H1 (cell line): ENCODE measurements around the gene NGEF. TPM values are rescaled to one million over a fixed set of nuclear protein-coding genes. Genes with fewer than 3 reads are reported as not detected.

Experiments
- CTCF ChIA-PET: fragments of 300-600 bp; sonication (Branson Sonifier 250); formaldehyde crosslinking; loops from one replicate; lab custom pipeline; 2021; ENCODE audit not compliant: partially characterized antibody; lab: Charles Lee
- POLR2A ChIA-PET: fragments of 300-600 bp; sonication (Branson Sonifier 250); formaldehyde crosslinking; loops from one replicate; lab custom pipeline; 2021; ENCODE audit warnings: inconsistent platforms; ENCODE audit not compliant: partially characterized antibody; lab: Charles Lee
- DNase-seq, 2 experiments: peaks; one replicate each; pipeline versions ENCODE4 v3.0.0 to v3.0.0-alpha.2; 2010 to 2022; ENCODE audit warnings: low spot score in 2 of 2, low read depth in 1 of 2, mixed read lengths in 1 of 2
- FAIRE-seq: peaks from 2 replicates; lab custom pipeline; 2011; peaks lifted over from hg19 to GRCh38; lab: Jason Lieb, UNC
- H2AFZ ChIP-seq: 2 replicates; pipeline ENCODE4 v1.8.1; 2012; ENCODE audit warnings: low read length, inconsistent platforms
- H2AK5ac ChIP-seq: 2 replicates; pipeline ENCODE4 v1.6.1; 2013; ENCODE audit warnings: low read depth, low read length
- H2BK120ac ChIP-seq: replicated peaks from 2 replicates; pipeline ENCODE3; 2013; ENCODE audit warnings: low read depth, low read length, inconsistent platforms
- H2BK12ac ChIP-seq: 2 replicates; pipeline ENCODE4 v1.6.1; 2013; ENCODE audit warnings: low read depth, low read length
- H2BK15ac ChIP-seq: 2 replicates; pipeline ENCODE4 v1.6.1; 2013; ENCODE audit warnings: low read length
- H2BK20ac ChIP-seq: 2 replicates; pipeline ENCODE4 v1.6.1; 2013; ENCODE audit warnings: low read length
- H2BK5ac ChIP-seq: 2 replicates; pipeline ENCODE4 v1.6.1; 2013; ENCODE audit warnings: low read depth, low read length
- H3K14ac ChIP-seq: 2 replicates; pipeline ENCODE4 v1.6.1; 2013; ENCODE audit warnings: inconsistent platforms; ENCODE audit not compliant: insufficient read length
- H3K18ac ChIP-seq: 2 replicates; pipeline ENCODE4 v1.6.1; 2013; ENCODE audit warnings: low read length; ENCODE audit errors: extremely low read depth
- H3K23ac ChIP-seq: 2 replicates; pipeline ENCODE4 v1.6.1; 2013; ENCODE audit warnings: inconsistent platforms; ENCODE audit not compliant: insufficient read length
- H3K23me2 ChIP-seq: 2 replicates; pipeline ENCODE4 v1.6.1; 2013; ENCODE audit warnings: low read depth, low read length
- H3K27ac ChIP-seq: 2 replicates; pipeline ENCODE4 v1.6.1; 2011; ENCODE audit warnings: low read depth, low read length, inconsistent platforms
- H3K27me3 ChIP-seq, 4 experiments: replicated peaks in 1 of 4; 1 replicate in 1 of 4; 2 replicates in 3 of 4; pipeline versions ENCODE4 v1.6.1 to v1.8.1; 2011 to 2013; ENCODE audit warnings: low read length in 3 of 4, mild to moderate bottlenecking in 3 of 4, inconsistent platforms in 2 of 4, mixed read lengths in 2 of 4, moderate library complexity in 1 of 4; ENCODE audit not compliant: control insufficient read depth in 3 of 4, insufficient read depth in 3 of 4; ENCODE audit errors: extremely low read depth in 1 of 4
- H3K36me3 ChIP-seq, 4 experiments: 2 replicates each; pipeline versions ENCODE4 v1.6.1 to v1.8.1; 2011 to 2013; ENCODE audit warnings: mild to moderate bottlenecking in 4 of 4, low read length in 3 of 4, moderate library complexity in 2 of 4, control low read depth in 1 of 4, inconsistent platforms in 1 of 4; ENCODE audit not compliant: insufficient read depth in 4 of 4, control insufficient read depth in 2 of 4
- H3K4ac ChIP-seq: replicated peaks from 2 replicates; pipeline ENCODE3; 2013; ENCODE audit warnings: low read length, low read depth, mixed read lengths, inconsistent platforms; ENCODE audit not compliant: insufficient read length
- H3K4me1 ChIP-seq, 4 experiments: replicated peaks in 1 of 4; 1 replicate in 1 of 4; 2 replicates in 3 of 4; pipeline versions ENCODE4 v1.6.1 to v1.8.1; 2011 to 2013; ENCODE audit warnings: low read length in 3 of 4, inconsistent platforms in 2 of 4, mixed read lengths in 1 of 4; ENCODE audit not compliant: insufficient read depth in 4 of 4, control insufficient read depth in 3 of 4
- H3K4me2 ChIP-seq, 2 experiments: 2 replicates each; pipeline versions ENCODE4 v1.6.1 to v1.8.1; 2011 to 2013; ENCODE audit warnings: low read depth in 2 of 2, low read length in 2 of 2, control low read depth in 1 of 2, inconsistent platforms in 1 of 2, mild to moderate bottlenecking in 1 of 2; ENCODE audit not compliant: insufficient read depth in 1 of 2
- H3K4me3 ChIP-seq, 4 experiments: fragments of 200-600, 300-600 bp in 1 of 4; sonication (generic), shearing (Covaris generic), sonication (Bioruptor Twin) in 1 of 4; 2 replicates each; pipeline versions ENCODE4 v1.5.1 to v1.8.1; 2011 to 2016; ENCODE audit warnings: low read length in 4 of 4, low read depth in 3 of 4, control low read depth in 2 of 4, inconsistent platforms in 2 of 4, mild to moderate bottlenecking in 2 of 4, mixed read lengths in 1 of 4, moderate library complexity in 1 of 4; ENCODE audit not compliant: insufficient read depth in 2 of 4; ENCODE audit errors: extremely low read depth in 1 of 4
- H3K56ac ChIP-seq: replicated peaks from 2 replicates; pipeline ENCODE3; 2013; ENCODE audit warnings: low read depth, mild to moderate bottlenecking, mixed read lengths, low read length, inconsistent platforms; ENCODE audit not compliant: insufficient read length
- H3K79me1 ChIP-seq: 2 replicates; pipeline ENCODE4 v1.6.1; 2013; ENCODE audit warnings: low read depth, low read length, control low read depth
- H3K79me2 ChIP-seq, 2 experiments: 2 replicates each; pipeline versions ENCODE4 v1.6.1 to v1.8.1; 2012 to 2013; ENCODE audit warnings: low read length in 2 of 2, mild to moderate bottlenecking in 2 of 2, inconsistent platforms in 1 of 2; ENCODE audit not compliant: insufficient read depth in 2 of 2, control insufficient read depth in 1 of 2
- H3K9ac ChIP-seq, 4 experiments: replicated peaks in 1 of 4; 1 replicate in 1 of 4; 2 replicates in 3 of 4; pipeline versions ENCODE4 v1.6.1 to v1.8.1; 2011 to 2013; ENCODE audit warnings: low read depth in 3 of 4, low read length in 3 of 4, control low read depth in 2 of 4, mild to moderate bottlenecking in 2 of 4, moderate library complexity in 2 of 4, inconsistent platforms in 1 of 4; ENCODE audit errors: extremely low read depth in 1 of 4
- H3K9me3 ChIP-seq, 2 experiments: 2 replicates each; pipeline versions ENCODE4 v1.6.1 to v1.8.1; 2012 to 2013; ENCODE audit warnings: mild to moderate bottlenecking in 2 of 2, moderate library complexity in 2 of 2, control low read depth in 1 of 2, inconsistent platforms in 1 of 2, low read depth in 1 of 2, low read length in 1 of 2, mixed read lengths in 1 of 2; ENCODE audit not compliant: insufficient read depth in 2 of 2
- H4K20me1 ChIP-seq, 2 experiments: replicated peaks in 1 of 2; 2 replicates each; pipeline versions ENCODE3 to v1.8.1; 2011 to 2013; ENCODE audit warnings: inconsistent platforms in 2 of 2, low read length in 2 of 2, mild to moderate bottlenecking in 1 of 2; ENCODE audit not compliant: insufficient read depth in 2 of 2, control insufficient read depth in 1 of 2
- H4K5ac ChIP-seq: 2 replicates; pipeline ENCODE4 v1.6.1; 2013; ENCODE audit warnings: low read length, low read depth, mixed read lengths, inconsistent platforms; ENCODE audit not compliant: insufficient read length
- H4K8ac ChIP-seq: 2 replicates; pipeline ENCODE4 v1.8.0; 2013; ENCODE audit warnings: mild to moderate bottlenecking, moderate library complexity, low read length, inconsistent platforms; ENCODE audit not compliant: insufficient read depth; ENCODE audit errors: extremely low read depth
- H4K91ac ChIP-seq: replicated peaks from 2 replicates; pipeline ENCODE3; 2013; ENCODE audit warnings: low read length, mixed read lengths, inconsistent platforms; ENCODE audit not compliant: insufficient read length
- ASH2L ChIP-seq: fragments of 200-600, 300-600 bp; sonication (generic); IDR thresholded peaks from one replicate; pipeline ENCODE4 v1.7.1; 2017; ENCODE audit warnings: low read length
- BACH1 ChIP-seq: IDR thresholded peaks from 2 replicates; pipeline ENCODE4 v1.6.1; 2012; ENCODE audit warnings: low read length, improper control_type of control experiment
- KDM4A ChIP-seq: IDR thresholded peaks from one replicate; pipeline ENCODE4 v1.7.1; 2012; ENCODE audit warnings: low read depth, mild to moderate bottlenecking, moderate library complexity, low read length, inconsistent platforms; ENCODE audit not compliant: severe bottlenecking
- POU5F1 ChIP-seq: IDR thresholded peaks from 2 replicates; pipeline ENCODE4 v1.6.1; 2011; ENCODE audit warnings: low read depth, mild to moderate bottlenecking, low read length, moderate library complexity
- RXRA ChIP-seq: IDR thresholded peaks from 2 replicates; pipeline ENCODE4 v1.6.1; 2011; ENCODE audit warnings: low read depth, mild to moderate bottlenecking, low read length, moderate library complexity; ENCODE audit not compliant: insufficient read depth
- SIN3A ChIP-seq, 2 experiments: IDR thresholded peaks in 1 of 2; conservative IDR thresholded peaks in 1 of 2; 2 replicates each; pipeline ENCODE4 v1.6.1; 2011 to 2012; ENCODE audit warnings: low read length in 2 of 2, improper control_type of control experiment in 1 of 2, low read depth in 1 of 2, mild to moderate bottlenecking in 1 of 2
- SIX5 ChIP-seq: IDR thresholded peaks from 2 replicates; pipeline ENCODE4 v1.6.1; 2011; ENCODE audit warnings: mild to moderate bottlenecking, low read depth, low read length
- SUZ12 ChIP-seq: fragments of 200-600 bp; sonication (generic); IDR thresholded peaks from 2 replicates; pipeline ENCODE4 v1.6.1; 2012; ENCODE audit warnings: mild to moderate bottlenecking, inconsistent platforms, low read length, moderate library complexity, mixed read lengths
- TAF7 ChIP-seq: optimal IDR thresholded peaks from 2 replicates; pipeline ENCODE3; 2011; ENCODE audit warnings: low read depth, mild to moderate bottlenecking, inconsistent platforms, low read length, moderate library complexity, borderline replicate concordance
- TCF12 ChIP-seq: IDR thresholded peaks from 2 replicates; pipeline ENCODE4 v1.6.1; 2011; ENCODE audit warnings: low read depth, mild to moderate bottlenecking, low read length
- TEAD4 ChIP-seq: IDR thresholded peaks from 2 replicates; pipeline ENCODE4 v1.6.1; 2012; ENCODE audit warnings: low read depth, low read length, inconsistent platforms, mixed read lengths
- WGBS, 2 experiments: shearing (Covaris generic) in 1 of 2; methylation state at CpG; one replicate each; pipeline versions ENCODE4 v1.1.6 to v1.1.7; 2013 to 2015; ENCODE audit warnings: low lambda C conversion rate in 2 of 2, mixed read lengths in 2 of 2, inconsistent platforms in 1 of 2, low coverage in 1 of 2, missing lambda C conversion rate in 1 of 2; ENCODE audit not compliant: insufficient replicate concordance in 2 of 2, insufficient coverage in 1 of 2, insufficient read length in 1 of 2; ENCODE audit errors: extremely low coverage in 1 of 2, missing lambda C conversion rate in 1 of 2; 5-methylcytosine and 5-hydroxymethylcytosine counted together
- polyA plus RNA-seq, 7 experiments: library from polyadenylated mRNA; depleted of rRNA in 3 of 7; stranded (reverse) in 5 of 7; unstranded in 2 of 7; fragments of >200 nt in 5 of 7; fragments of 200-250 nt in 2 of 7; gene quantifications; 1 replicate in 5 of 7; 2 replicates in 1 of 7; 4 replicates in 1 of 7; pipeline versions ENCODE4 v1.2.1 to v1.2.3, GENCODE V29; 2011 to 2013; ENCODE audit warnings: missing spikeins in 2 of 7, mixed read lengths in 2 of 7
- total RNA-seq: library from RNA; stranded (reverse); fragmentation: NEBNext Ultra II Directional; extraction: Animal tissue kit (Norgen Biotek cat#: 25700); gene quantifications from 2 replicates; pipeline ENCODE4 v1.2.1, GENCODE V29; 2021
- TF ChIP-seq, protein P1 (sequence below): IDR thresholded peaks from 2 replicates; pipeline ENCODE4 v1.6.1; 2012; ENCODE audit warnings: inconsistent platforms
- TF ChIP-seq, protein P2 (sequence below): IDR thresholded peaks from 2 replicates; pipeline ENCODE4 v1.6.1; 2012; ENCODE audit warnings: inconsistent platforms

Gene NGEF
- total and polyA plus RNA-seq, 2 of the 8 experiments (the other 6 are each of a cell fraction or from before 2014, with no cell fraction given) = 2.7 to 3.2 TPM

DNA sequence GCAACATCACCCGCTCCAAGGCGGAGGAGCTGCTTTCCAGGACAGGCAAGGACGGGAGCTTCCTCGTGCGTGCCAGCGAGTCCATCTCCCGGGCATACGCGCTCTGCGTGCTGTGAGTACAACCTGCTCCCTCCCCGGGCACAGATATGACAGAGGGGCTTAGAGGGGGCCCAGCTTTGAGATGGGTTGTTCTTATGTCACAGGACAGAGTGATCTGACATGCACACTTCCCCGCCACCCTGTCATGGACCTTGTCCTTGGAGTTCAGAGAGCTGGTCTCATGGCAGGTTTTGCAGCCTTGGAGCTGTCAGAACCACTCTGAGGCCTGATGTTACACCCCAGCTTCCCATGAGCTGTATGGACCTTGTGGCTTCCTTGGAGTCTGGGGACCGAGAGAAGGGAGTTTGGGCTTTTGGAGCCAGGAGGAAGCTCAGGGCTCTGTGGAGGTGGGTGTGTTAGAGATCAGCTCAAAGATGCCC lies 47.5 kb upstream of the NGEF start:
- Histone ChIP-seq H2BK12ac (no peak overlapping the region; the same call in 1 of the 2 replicates), H3K4me1 (peaks cover 0 to 10% (median 4%) of the 10 kb centered on the region in 4 experiments; a peak in 4 of 7 replicates), H3K18ac (no peak overlapping the region), H3K14ac (no peak overlapping the region), H3K9me3 (no peaks in the 10 kb centered on the region), H2BK5ac (no peak overlapping the region), H4K5ac (no peak overlapping the region), H2AK5ac (no peak overlapping the region), H3K23ac (no peak overlapping the region), H3K79me1 (no peaks in the 10 kb centered on the region), H3K27me3 (no peaks in the 10 kb centered on the region), H4K20me1 (no peaks in the 10 kb centered on the region), H3K36me3 (no peaks in the 10 kb centered on the region), H3K56ac (no peak overlapping the region), H3K4me3 (no peak overlapping the region), H2BK20ac (no peak overlapping the region), H4K8ac (no peak overlapping the region; the same call in 1 of the 2 replicates), H3K4me2 (no peak overlapping the region), H3K9ac (no peak overlapping the region), H3K23me2 (no peaks in the 10 kb centered on the region), H2BK15ac (no peak overlapping the region), H3K4ac (no peak overlapping the region), H2AFZ (no peak overlapping the region), H3K79me2 (no peaks in the 10 kb centered on the region), H2BK120ac (no peak overlapping the region), H4K91ac (no peak overlapping the region), H3K27ac (no peak overlapping the region)
- 91% methylated on average over 13 of the region's 13 CpGs; no CpG with 5 or more reads in 1 of the 2 experiments for WGBS, 2 experiments
- FAIRE-seq (no peak), DNase-seq (no peak)
- ChIA-PET CTCF (interaction anchor here (0.7 to 4.6 kb wide), 35 partner anchors 8 to 457 kb away, joined by 3 to 32 read pairs (median 4); partner anchors contain the start of gene NEU2), POLR2A (interaction anchor here (0.8 to 1.4 kb wide), 4 partner anchors 9 to 470 kb away, joined by 3 to 7 read pairs (median 4); partner anchors contain the start of gene ATG16L1)
- TF ChIP-seq TEAD4 = no peak
- TF ChIP-seq ASH2L = no peak
- TF ChIP-seq TCF12 = no peak
- TF ChIP-seq, protein P1, sequence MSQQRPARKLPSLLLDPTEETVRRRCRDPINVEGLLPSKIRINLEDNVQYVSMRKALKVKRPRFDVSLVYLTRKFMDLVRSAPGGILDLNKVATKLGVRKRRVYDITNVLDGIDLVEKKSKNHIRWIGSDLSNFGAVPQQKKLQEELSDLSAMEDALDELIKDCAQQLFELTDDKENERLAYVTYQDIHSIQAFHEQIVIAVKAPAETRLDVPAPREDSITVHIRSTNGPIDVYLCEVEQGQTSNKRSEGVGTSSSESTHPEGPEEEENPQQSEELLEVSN = no peak
- TF ChIP-seq RXRA = no peak
- no peak for TF ChIP-seq TAF7
- TF ChIP-seq, protein P2, sequence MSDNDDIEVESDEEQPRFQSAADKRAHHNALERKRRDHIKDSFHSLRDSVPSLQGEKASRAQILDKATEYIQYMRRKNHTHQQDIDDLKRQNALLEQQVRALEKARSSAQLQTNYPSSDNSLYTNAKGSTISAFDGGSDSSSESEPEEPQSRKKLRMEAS = no peak
- TF ChIP-seq SIX5 = no peak
- TF ChIP-seq KDM4A = no peak
- TF ChIP-seq POU5F1 = no peak
- TF ChIP-seq BACH1 = no peak
- TF ChIP-seq SUZ12 = no peak
- TF ChIP-seq SIN3A (conservative IDR thresholded peaks at IDR 0.05 in 1 of 2, IDR thresholded peaks at IDR 0.05 in 1 of 2; ENCODE audit: low read depth in 1 of 2, low read length in 2 of 2) = no peak
